AG04450 (cell line): ENCODE data around the gene GPR173. TPM values are rescaled to one million over a fixed set of nuclear protein-coding genes. Genes with fewer than 3 reads are reported as not detected.

Source experiments
- CTCF ChIA-PET: fragments of 300-600, 350-600 bp; formaldehyde crosslinking; extraction: SDS; loops from one replicate; lab custom pipeline; 2022; ENCODE audit warnings: antibody characterized with exemption, inconsistent platforms; lab: Charles Lee
- POLR2A ChIA-PET: fragments of 350-600 bp; formaldehyde crosslinking; extraction: SDS; loops from one replicate; lab custom pipeline; 2021; ENCODE audit warnings: antibody characterized with exemption, inconsistent platforms; lab: Yijun Ruan, JAX
- DNase-seq: peaks from one replicate; pipeline ENCODE4 v3.0.0-alpha.2; 2011; ENCODE audit warnings: low read depth, low spot score
- H3K27ac ChIP-seq: one replicate; pipeline ENCODE4 v1.5.1; 2012; ENCODE audit warnings: low read depth, low read length, control low read depth
- H3K27me3 ChIP-seq: one replicate; pipeline ENCODE4 v1.6.0; 2012; ENCODE audit warnings: low read length; ENCODE audit not compliant: control insufficient read depth, insufficient read depth
- H3K4me3 ChIP-seq: 2 replicates; pipeline ENCODE4 v1.5.1; 2011; ENCODE audit warnings: mild to moderate bottlenecking, low read depth, low read length, control low read depth
- H3K9me3 ChIP-seq: 2 replicates; pipeline ENCODE4 v1.5.1; 2012; ENCODE audit warnings: low read length; ENCODE audit not compliant: control insufficient read depth, insufficient read depth
- polyA plus RNA-seq: library from polyadenylated mRNA; depleted of rRNA; stranded (reverse); fragments of >200 nt; gene quantifications from 2 replicates; pipeline ENCODE4 v1.2.3, GENCODE V29; 2011
- TF ChIP-seq, protein P1 (sequence below): IDR thresholded peaks from 2 replicates; pipeline ENCODE4 v1.5.1; 2011; ENCODE audit warnings: low read depth, low read length, control low read depth, inconsistent platforms

GPR173 gene
- polyA plus RNA-seq, 1 experiment, result 3.8 TPM

- ChIA-PET POLR2A (no interaction called here), CTCF (interaction anchor here (0.8 kb wide), 1 partner anchor 9 kb away, joined by 4 read pairs; no protein-coding TSS in a partner anchor)
- H3K9me3 ChIP-seq, result no peaks in the 10 kb centered on the region
- H3K4me3 ChIP-seq, result no peak overlapping the region
- no peak for DNase-seq
- TF ChIP-seq, protein P1, sequence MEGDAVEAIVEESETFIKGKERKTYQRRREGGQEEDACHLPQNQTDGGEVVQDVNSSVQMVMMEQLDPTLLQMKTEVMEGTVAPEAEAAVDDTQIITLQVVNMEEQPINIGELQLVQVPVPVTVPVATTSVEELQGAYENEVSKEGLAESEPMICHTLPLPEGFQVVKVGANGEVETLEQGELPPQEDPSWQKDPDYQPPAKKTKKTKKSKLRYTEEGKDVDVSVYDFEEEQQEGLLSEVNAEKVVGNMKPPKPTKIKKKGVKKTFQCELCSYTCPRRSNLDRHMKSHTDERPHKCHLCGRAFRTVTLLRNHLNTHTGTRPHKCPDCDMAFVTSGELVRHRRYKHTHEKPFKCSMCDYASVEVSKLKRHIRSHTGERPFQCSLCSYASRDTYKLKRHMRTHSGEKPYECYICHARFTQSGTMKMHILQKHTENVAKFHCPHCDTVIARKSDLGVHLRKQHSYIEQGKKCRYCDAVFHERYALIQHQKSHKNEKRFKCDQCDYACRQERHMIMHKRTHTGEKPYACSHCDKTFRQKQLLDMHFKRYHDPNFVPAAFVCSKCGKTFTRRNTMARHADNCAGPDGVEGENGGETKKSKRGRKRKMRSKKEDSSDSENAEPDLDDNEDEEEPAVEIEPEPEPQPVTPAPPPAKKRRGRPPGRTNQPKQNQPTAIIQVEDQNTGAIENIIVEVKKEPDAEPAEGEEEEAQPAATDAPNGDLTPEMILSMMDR, result no peak
- H3K27ac ChIP-seq, result no peak overlapping the region
- peaks cover 4% of the 10 kb centered on the region for H3K27me3 ChIP-seq
Observed at GRCh38 chrX:53004038-53004437, 44.6 kb upstream of the GPR173 start.

DNA sequence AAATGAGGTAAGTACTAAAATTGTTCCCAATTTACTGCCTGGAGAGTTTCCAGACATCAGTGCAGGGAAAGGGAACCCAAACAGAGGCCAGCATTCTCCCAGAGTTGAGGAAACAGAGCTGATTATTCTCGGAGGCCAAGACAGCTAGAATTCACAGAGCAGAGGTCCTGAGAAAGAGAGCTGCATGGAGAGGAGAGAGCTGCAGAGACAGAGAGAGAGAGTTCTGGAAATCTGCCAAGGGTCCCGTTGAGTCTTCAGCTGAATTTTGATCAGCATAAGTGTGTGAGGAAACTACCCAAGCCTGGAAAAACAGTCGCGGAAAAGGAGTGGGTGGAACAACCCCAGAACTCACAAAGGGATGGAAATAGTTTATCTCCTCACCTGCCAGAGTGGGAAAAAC, 43.8 kb upstream of the GPR173 start:
- TF ChIP-seq, protein P1, result no peak
- ChIA-PET POLR2A (no interaction called here), CTCF (no interaction called here)
- peaks cover 2% of the 10 kb centered on the region for H3K27me3 ChIP-seq
- H3K4me3 ChIP-seq, result no peak overlapping the region
- no peaks in the 10 kb centered on the region for H3K9me3 ChIP-seq
- H3K27ac ChIP-seq, result no peak overlapping the region
- no peak for DNase-seq

- CTCF ChIA-PET, result no interaction called here
Observed at GRCh38 chrX:53005327-53005726, 43.3 kb upstream of the GPR173 start.

GRCh38 chrX:53009032-53009431, 39.6 kb upstream of the GPR173 start:
- POLR2A ChIA-PET, result no interaction called here
- no peaks in the 10 kb centered on the region for H3K27me3 ChIP-seq
- CTCF ChIA-PET, result interaction anchor here (1.2 kb wide), 1 partner anchor 13 kb away, joined by 6 read pairs; no protein-coding TSS in a partner anchor
- H3K27ac ChIP-seq, result no peak overlapping the region
- TF ChIP-seq, protein P1, result no peak
- no peak for DNase-seq
- no peak overlapping the region for H3K4me3 ChIP-seq
- no peaks in the 10 kb centered on the region for H3K9me3 ChIP-seq

More at GRCh38 chrX:53005327-53005726, 43.3 kb upstream of the GPR173 start:
- DNase-seq, result no peak
- no peak overlapping the region for H3K4me3 ChIP-seq
- no peaks in the 10 kb centered on the region for H3K9me3 ChIP-seq
- H3K27ac ChIP-seq, result no peak overlapping the region
- H3K27me3 ChIP-seq, result peaks cover 2% of the 10 kb centered on the region
- POLR2A ChIA-PET, result no interaction called here
- TF ChIP-seq, protein P1, result no peak

- Histone ChIP-seq H3K27ac (no peak overlapping the region), H3K4me3 (no peak overlapping the region), H3K27me3 (no peaks in the 10 kb centered on the region), H3K9me3 (no peaks in the 10 kb centered on the region)
- ChIA-PET CTCF (no interaction called here), POLR2A (no interaction called here)
- no peak for DNase-seq
- TF ChIP-seq, protein P1, result no peak
Observed at GRCh38 chrX:53013291-53013690, 35.3 kb upstream of the GPR173 start.
